ENCODE measurements around the gene PEPD.

- TF ChIP-seq POLR2A (IDR thresholded peaks at IDR 0.05; ENCODE audit: low read length) (no peak), GATA1 (IDR thresholded peaks at IDR 0.05; ENCODE audit: low read depth, low read length) (no peak)
Observed at GRCh38 chr19:33379151-33379829, 142.3 kb downstream of the PEPD start.

Data from erythroblast (primary cell).